Measurements from ENCODE around the gene CST3. TPM values are rescaled to one million over a fixed set of nuclear protein-coding genes. Genes with fewer than 3 reads are reported as not detected.

CST3 gene
- polyA plus RNA-seq, 1 donor (not counting 4 experiments of a cell fraction or from before 2014, with no cell fraction given): 194 TPM

- no peak for DNase-seq (ENCODE audit: low read depth, low spot score)
- no peak overlapping the region for H3K4me2 ChIP-seq (ENCODE audit: control insufficient read depth, extremely low read depth, insufficient read depth, low read depth, low read length)
- dilution Hi-C loops (cut with MboI; ENCODE audit: extremely low pct_ligation_motif_present, low sequenced_read_pairs): loop anchor here (25.0 kb wide), 1 partner anchor 200 kb away; the partner anchor contains the start of gene NAPB
- H3K4me1 ChIP-seq (ENCODE audit: control insufficient read depth, extremely low read depth, insufficient read depth, low read length): no peaks in the 10 kb centered on the region
- H3K79me2 ChIP-seq (ENCODE audit: control insufficient read depth, insufficient read depth, low read length): no peaks in the 10 kb centered on the region
- H3K36me3 ChIP-seq (ENCODE audit: control insufficient read depth in 2 of 2, extremely low read depth in 1 of 2, insufficient read depth in 2 of 2, low read length in 2 of 2): no peaks in the 10 kb centered on the region
- H3K4me3 ChIP-seq (ENCODE audit: control insufficient read depth in 2 of 3, extremely low read depth in 1 of 3, insufficient read depth in 2 of 3, low read depth in 1 of 3, low read length in 3 of 3): no peak overlapping the region
- no peak overlapping the region for H3K27ac ChIP-seq (ENCODE audit: control insufficient read depth, insufficient read depth, low read length)
- no peak for FAIRE-seq
- H3K9ac ChIP-seq (ENCODE audit: control insufficient read depth, extremely low read depth, insufficient read depth, low read length): no peak overlapping the region
- H4K20me1 ChIP-seq (ENCODE audit: control insufficient read depth, extremely low read depth, insufficient read depth, low read length): no peaks in the 10 kb centered on the region
- H3K9me1 ChIP-seq (ENCODE audit: control insufficient read depth, extremely low read depth, insufficient read depth, low read length): no peaks in the 10 kb centered on the region
- H3K9me3 ChIP-seq (ENCODE audit: control insufficient read depth, low read depth, low read length): no peaks in the 10 kb centered on the region
- H3K27me3 ChIP-seq (ENCODE audit: control insufficient read depth, extremely low read depth, insufficient read depth, low read length): no peaks in the 10 kb centered on the region
- no peak overlapping the region for H2AFZ ChIP-seq (ENCODE audit: control insufficient read depth, low read length)
- no peak for TF ChIP-seq CTCF (optimal IDR thresholded peaks at IDR 0.05 in 1 of 3, IDR thresholded peaks at IDR 0.05 in 1 of 3, conservative IDR thresholded peaks at IDR 0.05 in 1 of 3; ENCODE audit: extremely low read depth in 1 of 3, insufficient read depth in 2 of 3, low read length in 3 of 3)
- no peak for TF ChIP-seq EZH2 (IDR thresholded peaks at IDR 0.05; ENCODE audit: low read length)
These were observed 25.4 kb downstream of the CST3 start for GRCh38 chr20:23612396-23612795.

DNA sequence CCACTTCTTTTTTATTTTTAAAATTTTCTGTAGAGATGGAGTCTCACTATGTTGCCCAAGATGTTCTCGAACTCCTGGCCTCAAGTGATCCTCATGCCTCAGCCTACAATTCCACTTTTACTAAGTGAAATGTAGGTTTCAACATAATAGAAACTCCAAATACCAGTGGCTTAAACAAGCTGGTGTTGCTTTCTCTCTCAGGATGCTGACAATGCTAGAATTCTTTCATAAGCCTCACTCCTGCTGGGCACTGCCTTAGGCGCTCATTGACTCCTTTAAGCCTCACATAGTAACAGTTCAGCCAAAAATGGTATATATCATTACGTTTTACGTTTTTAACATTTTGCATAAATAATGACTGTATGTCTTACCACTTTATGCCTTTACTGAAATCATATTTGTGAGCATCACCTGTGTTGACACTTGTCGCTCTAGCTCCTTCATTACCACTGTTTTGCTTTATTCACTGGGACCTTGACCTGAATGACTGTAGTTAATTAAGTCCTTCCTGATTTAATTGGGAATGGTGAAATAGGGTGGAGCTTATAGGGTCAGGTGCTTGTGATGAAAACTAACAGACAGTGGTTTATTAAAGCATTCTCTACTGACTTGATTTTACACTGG lies 28.2 kb downstream of the CST3 start:
- FAIRE-seq (no peak), DNase-seq (ENCODE audit: low read depth, low spot score) (no peak)
- H3K4me2 ChIP-seq (ENCODE audit: control insufficient read depth, extremely low read depth, insufficient read depth, low read depth, low read length): no peak overlapping the region
- H2AFZ ChIP-seq (ENCODE audit: control insufficient read depth, low read length): no peak overlapping the region
- H3K4me1 ChIP-seq (ENCODE audit: control insufficient read depth, extremely low read depth, insufficient read depth, low read length): no peaks in the 10 kb centered on the region
- H3K36me3 ChIP-seq (ENCODE audit: control insufficient read depth in 2 of 2, extremely low read depth in 1 of 2, insufficient read depth in 2 of 2, low read length in 2 of 2): no peaks in the 10 kb centered on the region
- H4K20me1 ChIP-seq (ENCODE audit: control insufficient read depth, extremely low read depth, insufficient read depth, low read length): no peaks in the 10 kb centered on the region
- H3K9ac ChIP-seq (ENCODE audit: control insufficient read depth, extremely low read depth, insufficient read depth, low read length): no peak overlapping the region
- dilution Hi-C loops (cut with MboI; ENCODE audit: extremely low pct_ligation_motif_present, low sequenced_read_pairs): loop anchor here (25.0 kb wide), 1 partner anchor 197 kb away; the partner anchor contains the start of gene NAPB
- H3K9me3 ChIP-seq (ENCODE audit: control insufficient read depth, low read depth, low read length): no peaks in the 10 kb centered on the region
- no peak overlapping the region for H3K27ac ChIP-seq (ENCODE audit: control insufficient read depth, insufficient read depth, low read length)
- TF ChIP-seq CTCF (optimal IDR thresholded peaks at IDR 0.05 in 1 of 3, IDR thresholded peaks at IDR 0.05 in 1 of 3, conservative IDR thresholded peaks at IDR 0.05 in 1 of 3; ENCODE audit: extremely low read depth in 1 of 3, insufficient read depth in 2 of 3, low read length in 3 of 3) (no peak), EZH2 (IDR thresholded peaks at IDR 0.05; ENCODE audit: low read length) (no peak)
- H3K4me3 ChIP-seq (ENCODE audit: control insufficient read depth in 2 of 3, extremely low read depth in 1 of 3, insufficient read depth in 2 of 3, low read depth in 1 of 3, low read length in 3 of 3): no peak overlapping the region
- H3K79me2 ChIP-seq (ENCODE audit: control insufficient read depth, insufficient read depth, low read length): no peaks in the 10 kb centered on the region
- no peaks in the 10 kb centered on the region for H3K9me1 ChIP-seq (ENCODE audit: control insufficient read depth, extremely low read depth, insufficient read depth, low read length)
- H3K27me3 ChIP-seq (ENCODE audit: control insufficient read depth, extremely low read depth, insufficient read depth, low read length): no peaks in the 10 kb centered on the region
